ENCODE data around the gene CNDP2.

CNDP2 gene

DNA sequence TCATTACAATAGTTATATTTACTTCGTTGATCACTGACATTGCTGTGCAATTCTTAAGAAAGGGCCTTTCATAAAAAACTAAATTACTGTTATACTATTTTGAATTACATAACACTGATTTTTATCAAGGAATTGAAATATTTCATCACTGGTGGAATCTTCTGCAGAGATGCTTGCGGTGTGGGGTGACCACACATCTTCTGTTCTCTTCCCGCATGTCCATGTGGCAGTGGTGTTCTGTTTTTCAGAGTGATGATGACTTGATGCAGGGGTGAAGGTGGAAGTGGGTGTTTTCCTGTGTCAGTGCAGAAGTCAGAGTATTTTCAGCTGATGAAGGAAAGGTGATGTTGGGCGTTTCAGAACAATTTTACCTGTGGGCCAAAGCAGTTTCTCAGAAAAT is 7.0 kb downstream of the CNDP2 start (continued):
- TF ChIP-seq, protein P1, sequence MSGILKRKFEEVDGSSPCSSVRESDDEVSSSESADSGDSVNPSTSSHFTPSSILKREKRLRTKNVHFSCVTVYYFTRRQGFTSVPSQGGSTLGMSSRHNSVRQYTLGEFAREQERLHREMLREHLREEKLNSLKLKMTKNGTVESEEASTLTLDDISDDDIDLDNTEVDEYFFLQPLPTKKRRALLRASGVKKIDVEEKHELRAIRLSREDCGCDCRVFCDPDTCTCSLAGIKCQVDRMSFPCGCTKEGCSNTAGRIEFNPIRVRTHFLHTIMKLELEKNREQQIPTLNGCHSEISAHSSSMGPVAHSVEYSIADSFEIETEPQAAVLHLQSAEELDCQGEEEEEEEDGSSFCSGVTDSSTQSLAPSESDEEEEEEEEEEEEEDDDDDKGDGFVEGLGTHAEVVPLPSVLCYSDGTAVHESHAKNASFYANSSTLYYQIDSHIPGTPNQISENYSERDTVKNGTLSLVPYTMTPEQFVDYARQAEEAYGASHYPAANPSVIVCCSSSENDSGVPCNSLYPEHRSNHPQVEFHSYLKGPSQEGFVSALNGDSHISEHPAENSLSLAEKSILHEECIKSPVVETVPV (CRISPR knock-in tag; IDR thresholded peaks at IDR 0.05) = no peak

DNA sequence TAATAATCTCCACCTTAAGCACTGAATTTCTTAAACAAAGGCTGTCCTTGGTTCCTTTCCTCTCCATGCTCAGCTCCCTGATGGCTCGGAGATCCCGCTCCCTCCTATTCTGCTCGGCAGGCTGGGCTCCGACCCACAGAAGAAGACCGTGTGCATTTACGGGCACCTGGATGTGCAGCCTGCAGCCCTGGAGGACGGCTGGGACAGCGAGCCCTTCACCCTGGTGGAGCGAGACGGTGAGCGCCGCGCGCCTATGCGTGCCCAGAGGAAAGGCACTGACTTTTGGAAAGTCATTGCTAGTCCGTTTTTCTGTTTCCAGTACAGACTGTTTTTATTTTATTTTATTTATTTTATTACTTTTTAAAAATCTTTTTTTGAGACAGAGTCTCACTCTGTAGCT is 9.6 kb downstream of the CNDP2 start:
- ATAC-seq = no peak

DNA sequence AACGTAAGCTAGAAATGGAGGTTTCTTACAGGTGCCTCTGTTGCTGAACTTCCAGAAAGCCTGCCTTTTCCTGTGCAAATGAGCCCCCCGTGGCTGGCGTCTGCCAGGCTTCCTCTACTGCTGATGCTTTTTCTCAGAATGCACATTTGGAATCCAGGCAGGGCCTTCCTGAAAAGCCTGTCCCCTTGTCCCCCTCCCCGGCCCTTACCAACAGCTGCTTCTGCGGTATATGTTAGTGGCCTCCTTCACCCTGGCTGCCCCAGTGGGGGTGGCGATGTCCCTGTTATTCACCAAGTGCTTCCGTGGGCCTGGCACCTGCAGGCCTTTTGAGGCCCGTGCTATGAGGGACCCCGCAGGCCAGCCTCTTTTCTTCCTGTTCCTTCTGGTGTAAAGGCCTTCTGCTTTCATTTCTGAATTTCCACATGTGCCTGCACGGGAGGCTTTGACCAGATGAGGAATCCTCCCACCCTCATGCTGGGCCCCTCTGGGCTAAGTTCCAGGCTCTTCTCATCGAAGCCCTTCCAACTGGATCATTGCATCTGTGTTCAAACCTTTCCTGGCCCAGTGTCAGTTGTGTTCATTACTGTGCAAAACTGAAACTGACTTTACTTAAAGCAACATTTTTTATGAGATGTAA is 10.4 kb downstream of the CNDP2 start:
- TF ChIP-seq, protein P1 (CRISPR knock-in tag; IDR thresholded peaks at IDR 0.05) = no peak
- TF ChIP-seq SNAI2 (CRISPR knock-in tag; IDR thresholded peaks at IDR 0.05) (no peak), RARB (CRISPR knock-in tag; IDR thresholded peaks at IDR 0.05) (no peak), CSDC2 (CRISPR knock-in tag; IDR thresholded peaks at IDR 0.05) (no peak), TOX (CRISPR knock-in tag; IDR thresholded peaks at IDR 0.05; ENCODE audit: borderline replicate concordance) (no peak)
- ATAC-seq = no peak

More for the DNA sequence above, 9.6 kb downstream of the CNDP2 start:
- TF ChIP-seq TCF4 (CRISPR knock-in tag; IDR thresholded peaks at IDR 0.05; ENCODE audit: borderline replicate concordance) = no peak
- TF ChIP-seq OSR1 (CRISPR knock-in tag; IDR thresholded peaks at IDR 0.05) = no peak
- TF ChIP-seq ISL1 (CRISPR knock-in tag; IDR thresholded peaks at IDR 0.05) = no peak
- TF ChIP-seq ZNF565 (CRISPR knock-in tag; conservative IDR thresholded peaks at IDR 0.05; ENCODE audit: low read depth) = no peak
- TF ChIP-seq, protein P2, sequence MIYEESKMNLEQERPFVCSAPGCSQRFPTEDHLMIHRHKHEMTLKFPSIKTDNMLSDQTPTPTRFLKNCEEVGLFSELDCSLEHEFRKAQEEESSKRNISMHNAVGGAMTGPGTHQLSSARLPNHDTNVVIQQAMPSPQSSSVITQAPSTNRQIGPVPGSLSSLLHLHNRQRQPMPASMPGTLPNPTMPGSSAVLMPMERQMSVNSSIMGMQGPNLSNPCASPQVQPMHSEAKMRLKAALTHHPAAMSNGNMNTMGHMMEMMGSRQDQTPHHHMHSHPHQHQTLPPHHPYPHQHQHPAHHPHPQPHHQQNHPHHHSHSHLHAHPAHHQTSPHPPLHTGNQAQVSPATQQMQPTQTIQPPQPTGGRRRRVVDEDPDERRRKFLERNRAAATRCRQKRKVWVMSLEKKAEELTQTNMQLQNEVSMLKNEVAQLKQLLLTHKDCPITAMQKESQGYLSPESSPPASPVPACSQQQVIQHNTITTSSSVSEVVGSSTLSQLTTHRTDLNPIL (CRISPR knock-in tag; IDR thresholded peaks at IDR 0.05; ENCODE audit: low read depth) = no peak
- no peak for TF ChIP-seq CSDC2 (CRISPR knock-in tag; IDR thresholded peaks at IDR 0.05)
- no peak for TF ChIP-seq BACH2 (CRISPR knock-in tag; IDR thresholded peaks at IDR 0.05; ENCODE audit: borderline replicate concordance)
- TF ChIP-seq ZFP3 (CRISPR knock-in tag; IDR thresholded peaks at IDR 0.05) = no peak
- TF ChIP-seq ARNTL (CRISPR knock-in tag; IDR thresholded peaks at IDR 0.05; ENCODE audit: borderline replicate concordance, low read depth) = no peak
- no peak for TF ChIP-seq SNAI2 (CRISPR knock-in tag; IDR thresholded peaks at IDR 0.05)
- TF ChIP-seq ZFP30 (CRISPR knock-in tag; IDR thresholded peaks at IDR 0.05) = no peak
- no peak for TF ChIP-seq RARB (CRISPR knock-in tag; IDR thresholded peaks at IDR 0.05)
- no peak for TF ChIP-seq ZNF8 (CRISPR knock-in tag; IDR thresholded peaks at IDR 0.05)
- TF ChIP-seq, protein P1 (CRISPR knock-in tag; IDR thresholded peaks at IDR 0.05) = no peak
- TF ChIP-seq ESRRG (CRISPR knock-in tag; IDR thresholded peaks at IDR 0.05) = no peak
- no peak for TF ChIP-seq PPARA (CRISPR knock-in tag; IDR thresholded peaks at IDR 0.05; ENCODE audit: borderline replicate concordance)
- TF ChIP-seq, protein P3, sequence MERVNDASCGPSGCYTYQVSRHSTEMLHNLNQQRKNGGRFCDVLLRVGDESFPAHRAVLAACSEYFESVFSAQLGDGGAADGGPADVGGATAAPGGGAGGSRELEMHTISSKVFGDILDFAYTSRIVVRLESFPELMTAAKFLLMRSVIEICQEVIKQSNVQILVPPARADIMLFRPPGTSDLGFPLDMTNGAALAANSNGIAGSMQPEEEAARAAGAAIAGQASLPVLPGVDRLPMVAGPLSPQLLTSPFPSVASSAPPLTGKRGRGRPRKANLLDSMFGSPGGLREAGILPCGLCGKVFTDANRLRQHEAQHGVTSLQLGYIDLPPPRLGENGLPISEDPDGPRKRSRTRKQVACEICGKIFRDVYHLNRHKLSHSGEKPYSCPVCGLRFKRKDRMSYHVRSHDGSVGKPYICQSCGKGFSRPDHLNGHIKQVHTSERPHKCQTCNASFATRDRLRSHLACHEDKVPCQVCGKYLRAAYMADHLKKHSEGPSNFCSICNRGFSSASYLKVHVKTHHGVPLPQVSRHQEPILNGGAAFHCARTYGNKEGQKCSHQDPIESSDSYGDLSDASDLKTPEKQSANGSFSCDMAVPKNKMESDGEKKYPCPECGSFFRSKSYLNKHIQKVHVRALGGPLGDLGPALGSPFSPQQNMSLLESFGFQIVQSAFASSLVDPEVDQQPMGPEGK (CRISPR knock-in tag; IDR thresholded peaks at IDR 0.05; ENCODE audit: borderline replicate concordance) = no peak
- no peak for TF ChIP-seq GLIS3 (CRISPR knock-in tag; IDR thresholded peaks at IDR 0.05)

DNA sequence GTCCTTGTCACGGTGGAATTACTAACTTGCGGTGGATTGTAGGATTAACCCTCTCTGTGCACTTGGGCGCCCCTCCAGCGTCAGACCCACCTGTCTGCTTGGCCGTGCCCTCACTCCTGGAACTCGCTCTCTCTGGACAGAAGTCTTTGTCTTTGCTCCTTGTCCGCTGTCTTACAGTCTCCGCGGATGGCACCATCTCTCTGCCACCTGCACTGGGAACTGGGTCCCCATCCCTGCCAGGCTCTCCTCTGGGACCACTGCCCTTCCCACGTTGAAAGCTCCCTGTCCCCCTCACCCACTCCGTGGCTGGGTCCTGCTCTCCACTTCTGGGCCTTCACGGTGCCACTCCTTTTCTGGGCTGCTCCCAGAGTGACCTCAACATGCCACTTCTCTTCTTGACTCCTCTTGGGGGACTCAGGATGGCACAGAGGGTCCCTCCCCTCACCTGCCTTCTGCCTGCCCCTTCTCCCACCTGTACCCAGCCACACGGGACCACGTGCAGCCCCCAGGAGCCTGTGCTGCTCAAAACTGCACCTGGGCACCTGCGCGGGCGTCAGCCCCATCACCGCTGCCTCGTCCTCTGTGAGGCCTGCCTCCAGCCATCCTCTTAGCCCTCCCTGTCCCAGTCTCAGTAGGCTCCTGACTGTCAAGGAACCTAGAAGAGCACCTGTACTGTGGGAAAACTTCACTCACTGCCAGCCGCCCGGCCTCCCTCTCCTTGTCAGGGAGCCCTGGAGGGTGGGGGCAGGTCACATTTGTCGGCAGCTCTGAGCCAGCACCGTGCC is 11.1 kb downstream of the CNDP2 start:
- ATAC-seq = no peak
- TF ChIP-seq ZNF8 (CRISPR knock-in tag; IDR thresholded peaks at IDR 0.05) = no peak
- TF ChIP-seq ZNF565 (CRISPR knock-in tag; conservative IDR thresholded peaks at IDR 0.05; ENCODE audit: low read depth) = no peak
- no peak for TF ChIP-seq OSR1 (CRISPR knock-in tag; IDR thresholded peaks at IDR 0.05)
- no peak for TF ChIP-seq ESRRG (CRISPR knock-in tag; IDR thresholded peaks at IDR 0.05)
- TF ChIP-seq, protein P4, sequence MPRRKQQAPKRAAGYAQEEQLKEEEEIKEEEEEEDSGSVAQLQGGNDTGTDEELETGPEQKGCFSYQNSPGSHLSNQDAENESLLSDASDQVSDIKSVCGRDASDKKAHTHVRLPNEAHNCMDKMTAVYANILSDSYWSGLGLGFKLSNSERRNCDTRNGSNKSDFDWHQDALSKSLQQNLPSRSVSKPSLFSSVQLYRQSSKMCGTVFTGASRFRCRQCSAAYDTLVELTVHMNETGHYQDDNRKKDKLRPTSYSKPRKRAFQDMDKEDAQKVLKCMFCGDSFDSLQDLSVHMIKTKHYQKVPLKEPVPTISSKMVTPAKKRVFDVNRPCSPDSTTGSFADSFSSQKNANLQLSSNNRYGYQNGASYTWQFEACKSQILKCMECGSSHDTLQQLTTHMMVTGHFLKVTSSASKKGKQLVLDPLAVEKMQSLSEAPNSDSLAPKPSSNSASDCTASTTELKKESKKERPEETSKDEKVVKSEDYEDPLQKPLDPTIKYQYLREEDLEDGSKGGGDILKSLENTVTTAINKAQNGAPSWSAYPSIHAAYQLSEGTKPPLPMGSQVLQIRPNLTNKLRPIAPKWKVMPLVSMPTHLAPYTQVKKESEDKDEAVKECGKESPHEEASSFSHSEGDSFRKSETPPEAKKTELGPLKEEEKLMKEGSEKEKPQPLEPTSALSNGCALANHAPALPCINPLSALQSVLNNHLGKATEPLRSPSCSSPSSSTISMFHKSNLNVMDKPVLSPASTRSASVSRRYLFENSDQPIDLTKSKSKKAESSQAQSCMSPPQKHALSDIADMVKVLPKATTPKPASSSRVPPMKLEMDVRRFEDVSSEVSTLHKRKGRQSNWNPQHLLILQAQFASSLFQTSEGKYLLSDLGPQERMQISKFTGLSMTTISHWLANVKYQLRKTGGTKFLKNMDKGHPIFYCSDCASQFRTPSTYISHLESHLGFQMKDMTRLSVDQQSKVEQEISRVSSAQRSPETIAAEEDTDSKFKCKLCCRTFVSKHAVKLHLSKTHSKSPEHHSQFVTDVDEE (CRISPR knock-in tag; IDR thresholded peaks at IDR 0.05) = no peak
- no peak for TF ChIP-seq CSDC2 (CRISPR knock-in tag; IDR thresholded peaks at IDR 0.05)
- TF ChIP-seq TCF4 (CRISPR knock-in tag; IDR thresholded peaks at IDR 0.05; ENCODE audit: borderline replicate concordance) = no peak
- TF ChIP-seq GLIS3 (CRISPR knock-in tag; IDR thresholded peaks at IDR 0.05) = no peak
- TF ChIP-seq, protein P2 (CRISPR knock-in tag; IDR thresholded peaks at IDR 0.05; ENCODE audit: low read depth) = no peak
- no peak for TF ChIP-seq RARB (CRISPR knock-in tag; IDR thresholded peaks at IDR 0.05)
- TF ChIP-seq TOX (CRISPR knock-in tag; IDR thresholded peaks at IDR 0.05; ENCODE audit: borderline replicate concordance) = no peak

All from SK-N-SH treated with all-trans-retinoic acid at 6 μM for 48 hours (cell line).